ENCODE results near the gene CALHM1. TPM values are rescaled to one million over a fixed set of nuclear protein-coding genes. Genes with fewer than 3 reads are reported as not detected.
A peak's percentile ranks its signal among the peaks of the same experiment; 100 is the strongest.

The CALHM1 gene
- total and polyA plus RNA-seq, 8 donors = 0.16 TPM; not detected in 7

GRCh38 chr10:103502849-103503660 is 44.4 kb upstream of the CALHM1 start:
- no peak for TF ChIP-seq CTCF (IDR thresholded peaks at IDR 0.05)
- H3K27me3 ChIP-seq = no peaks in the 10 kb centered on the region
- H3K36me3 ChIP-seq = no peaks in the 10 kb centered on the region
- intact Hi-C loops (cut with DNase I) = no loop called here
- FAIRE-seq (no peak), ATAC-seq (no peak), DNase-seq (peak in 3 of 6 donors; percentile 10 to 41 (median 29))
- 70 to 77% methylated on average over 12 to 13 of the region's 13 CpGs for WGBS, 2 donors
- H3K9me3 ChIP-seq = no peaks in the 10 kb centered on the region
- H3K27ac ChIP-seq = peak overlapping the region in 2 of 4 donors; percentile 67 to 82
- peaks cover 9 to 15% (median 11%) of the 10 kb centered on the region in 3 donors for H3K4me1 ChIP-seq
- no peak overlapping the region for H3K4me3 ChIP-seq

- no peak for ATAC-seq
- H3K4me3 ChIP-seq = no peak overlapping the region
- peaks cover 9 to 14% (median 11%) of the 10 kb centered on the region in 3 donors for H3K4me1 ChIP-seq
- no peak for TF ChIP-seq CTCF (IDR thresholded peaks at IDR 0.05)
- H3K36me3 ChIP-seq = no peaks in the 10 kb centered on the region
- H3K27me3 ChIP-seq = no peaks in the 10 kb centered on the region
- peak in 2 of 6 donors; percentile 6 to 21 for DNase-seq
- no peak for FAIRE-seq
- intact Hi-C loops (cut with DNase I) = no loop called here
- WGBS, 2 donors = 79 to 93% methylated on average over 3 of the region's 3 CpGs
- H3K27ac ChIP-seq = peak overlapping the region in 1 of 4 donors; percentile 27
- no peaks in the 10 kb centered on the region for H3K9me3 ChIP-seq
Observed at GRCh38 chr10:103501186-103501585, 42.5 kb upstream of the CALHM1 start.

GRCh38 chr10:103500481-103500880 is 41.8 kb upstream of the CALHM1 start:
- peak overlapping the region in 2 of 4 donors; percentile 27 to 33 for H3K27ac ChIP-seq
- no peaks in the 10 kb centered on the region for H3K36me3 ChIP-seq
- no peaks in the 10 kb centered on the region for H3K27me3 ChIP-seq
- no peaks in the 10 kb centered on the region for H3K9me3 ChIP-seq
- peaks cover 7 to 11% (median 9%) of the 10 kb centered on the region in 3 donors for H3K4me1 ChIP-seq
- no peak overlapping the region for H3K4me3 ChIP-seq
- intact Hi-C loops (cut with DNase I) = no loop called here
- WGBS, 2 donors = 70 to 79% methylated on average over 6 of the region's 6 CpGs
- no peak for TF ChIP-seq CTCF (IDR thresholded peaks at IDR 0.05)
- ATAC-seq = no peak
- no peak for FAIRE-seq
- peak in 1 of 6 donors; percentile 12 for DNase-seq

- H3K27me3 ChIP-seq = no peaks in the 10 kb centered on the region
- no peak for ATAC-seq
- FAIRE-seq = no peak
- no peaks in the 10 kb centered on the region for H3K9me3 ChIP-seq
- WGBS, 2 donors = 53 to 67% methylated on average over 7 of the region's 7 CpGs
- intact Hi-C loops (cut with DNase I) = no loop called here
- no peak for TF ChIP-seq CTCF (IDR thresholded peaks at IDR 0.05)
- H3K27ac ChIP-seq = no peak overlapping the region
- DNase-seq = peak in 1 of 6 donors; percentile 42
- H3K36me3 ChIP-seq = no peaks in the 10 kb centered on the region
- no peak overlapping the region for H3K4me3 ChIP-seq
- peaks cover 4 to 11% (median 9%) of the 10 kb centered on the region in 3 donors for H3K4me1 ChIP-seq
Observed at GRCh38 chr10:103499881-103500280, 41.2 kb upstream of the CALHM1 start.
